Esophagus muscularis mucosa (tissue), 4 donors: ENCODE measurements around the gene FXYD7.

ENCODE experiments used
- EP300 ChIP-seq: sonication (generic); formaldehyde crosslinking; IDR thresholded peaks from one replicate; pipeline ENCODE4 v1.6.1; 2017; ENCODE audit warnings: antibody characterized with exemption
- POLR2A ChIP-seq: fragments of 450-650 bp; IDR thresholded peaks from one replicate; pipeline ENCODE4 v1.6.1; 2017; ENCODE audit warnings: antibody characterized with exemption, moderate library complexity, mild to moderate bottlenecking, low read depth
- TF ChIP-seq, protein P1 (sequence below), 3 experiments: fragments of 200-600 bp in 2 of 3; fragments of 450-650 bp in 1 of 3; sonication (generic) in 2 of 3; IDR thresholded peaks; one replicate each; pipeline ENCODE4 v1.5.1; 2017 to 2019; ENCODE audit warnings: antibody characterized with exemption in 3 of 3, mild to moderate bottlenecking in 2 of 3, moderate library complexity in 1 of 3

DNA sequence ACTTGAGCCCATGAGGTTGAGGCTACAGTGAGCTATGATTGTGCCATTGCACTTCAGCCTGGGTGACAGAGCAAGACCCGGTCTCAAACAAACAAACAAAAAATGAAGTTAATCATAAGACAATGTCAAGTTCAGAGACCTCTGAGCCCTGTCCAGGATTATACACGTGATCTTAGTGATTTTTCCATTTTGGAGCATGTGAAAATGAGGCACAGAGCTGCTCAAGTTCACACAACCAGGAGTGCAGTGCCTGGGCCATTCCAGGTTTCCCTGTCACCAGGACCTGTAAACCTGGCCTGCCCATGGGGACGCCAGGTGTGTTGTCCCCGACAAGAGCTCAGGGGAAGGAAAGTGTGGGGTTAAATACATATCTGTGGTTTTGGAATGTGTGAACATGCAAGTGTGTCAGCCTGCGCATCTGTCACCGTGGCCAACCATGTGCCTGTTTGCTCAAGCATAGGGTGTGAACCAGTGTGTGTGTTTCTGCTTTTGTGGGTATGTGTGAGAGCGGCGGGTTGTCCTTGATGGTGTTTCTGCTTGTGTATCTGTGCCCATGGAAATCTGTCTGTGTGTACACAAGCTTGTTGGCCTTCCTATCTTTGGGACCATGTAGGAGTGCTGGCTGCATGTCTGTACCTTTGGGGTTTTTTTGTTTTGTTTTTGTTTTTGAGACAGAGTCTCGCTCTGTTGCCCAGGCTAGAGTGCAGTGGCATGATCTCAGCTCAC, 5.9 kb upstream of the FXYD7 start:
- TF ChIP-seq POLR2A (no peak), EP300 (no peak)
- TF ChIP-seq, protein P1, sequence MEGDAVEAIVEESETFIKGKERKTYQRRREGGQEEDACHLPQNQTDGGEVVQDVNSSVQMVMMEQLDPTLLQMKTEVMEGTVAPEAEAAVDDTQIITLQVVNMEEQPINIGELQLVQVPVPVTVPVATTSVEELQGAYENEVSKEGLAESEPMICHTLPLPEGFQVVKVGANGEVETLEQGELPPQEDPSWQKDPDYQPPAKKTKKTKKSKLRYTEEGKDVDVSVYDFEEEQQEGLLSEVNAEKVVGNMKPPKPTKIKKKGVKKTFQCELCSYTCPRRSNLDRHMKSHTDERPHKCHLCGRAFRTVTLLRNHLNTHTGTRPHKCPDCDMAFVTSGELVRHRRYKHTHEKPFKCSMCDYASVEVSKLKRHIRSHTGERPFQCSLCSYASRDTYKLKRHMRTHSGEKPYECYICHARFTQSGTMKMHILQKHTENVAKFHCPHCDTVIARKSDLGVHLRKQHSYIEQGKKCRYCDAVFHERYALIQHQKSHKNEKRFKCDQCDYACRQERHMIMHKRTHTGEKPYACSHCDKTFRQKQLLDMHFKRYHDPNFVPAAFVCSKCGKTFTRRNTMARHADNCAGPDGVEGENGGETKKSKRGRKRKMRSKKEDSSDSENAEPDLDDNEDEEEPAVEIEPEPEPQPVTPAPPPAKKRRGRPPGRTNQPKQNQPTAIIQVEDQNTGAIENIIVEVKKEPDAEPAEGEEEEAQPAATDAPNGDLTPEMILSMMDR (IDR thresholded peaks at IDR 0.05): no peak
